Stomach (tissue), 9 donors: ENCODE data around the gene GRK4. TPM values are rescaled to one million over a fixed set of nuclear protein-coding genes. Genes with fewer than 3 reads are reported as not detected.
A peak's percentile ranks its signal among the peaks of the same experiment; 100 is the strongest.
"Not testable (repeated sequence)": the region's sequence is repeated elsewhere in the genome, so short reads cannot be mapped to it uniquely, and the experiment has no call there.

Source experiments
- DNase-seq, 2 donors: peaks; one replicate each; pipeline versions ENCODE4 v3.0.0 to v3.0.0-alpha.2; 2013 to 2019
- H3K27ac ChIP-seq, 5 donors: fragments of 200-600 bp in 4 of 5; sonication (generic) in 4 of 5; one replicate each; pipeline ENCODE4 v1.5.1; 2013 to 2019; ENCODE audit warnings: mild to moderate bottlenecking in 1 of 5, moderate library complexity in 1 of 5
- H3K27me3 ChIP-seq, 3 donors: fragments of 200-600 bp; sonication (generic); one replicate each; pipeline ENCODE4 v1.5.1; 2017 to 2019; ENCODE audit warnings: mixed run types in 1 of 3
- H3K36me3 ChIP-seq, 4 donors: fragments of 200-600 bp; sonication (generic); 1 replicate in 3 of 4; 2 replicates in 1 of 4; pipeline ENCODE4 v1.5.1; 2016 to 2019
- H3K4me1 ChIP-seq, 4 donors: fragments of 200-600 bp; sonication (generic); one replicate each; pipeline ENCODE4 v1.5.1; 2016 to 2019
- H3K4me3 ChIP-seq, 4 donors: fragments of 200-600 bp; sonication (generic) in 3 of 4; one replicate each; pipeline ENCODE4 v1.5.1; 2016 to 2019; ENCODE audit warnings: mild to moderate bottlenecking in 1 of 4
- H3K9me3 ChIP-seq, 4 donors: fragments of 200-600 bp; sonication (generic); one replicate each; pipeline ENCODE4 v1.5.1; 2016 to 2019
- CTCF ChIP-seq, 7 experiments: fragments of 450-650 bp in 4 of 7; fragments of 200-600 bp in 3 of 7; sonication (generic) in 3 of 7; IDR thresholded peaks; one replicate each; pipeline ENCODE4 v1.5.1; 2016 to 2019; ENCODE audit warnings: antibody characterized with exemption in 7 of 7, control low read depth in 2 of 7, mild to moderate bottlenecking in 1 of 7
- EP300 ChIP-seq: sonication (generic); formaldehyde crosslinking; IDR thresholded peaks from one replicate; pipeline ENCODE4 v1.6.1; 2017; ENCODE audit warnings: antibody characterized with exemption
- POLR2A ChIP-seq, 4 donors: fragments of 450-650 bp; IDR thresholded peaks; one replicate each; pipeline ENCODE4 v1.6.1; 2016; ENCODE audit warnings: antibody characterized with exemption in 4 of 4, control low read depth in 2 of 4, mild to moderate bottlenecking in 1 of 4, moderate library complexity in 1 of 4
- POLR2AphosphoS5 ChIP-seq, 3 donors: sonication (generic); formaldehyde crosslinking; IDR thresholded peaks; one replicate each; pipeline ENCODE4 v1.6.1; 2016; ENCODE audit warnings: antibody characterized with exemption in 3 of 3
- WGBS, 5 donors: extraction: QIAGEN DNeasy Blood & Tissue Kit in 3 of 5; methylation state at CpG; one replicate each; pipeline versions ENCODE4 v1.1.5 to v1.1.7; 2013 to 2018; 5-methylcytosine and 5-hydroxymethylcytosine counted together
- intact Hi-C: fragments of 100-400 bp; cut with DNase I; formaldehyde crosslinking; loops from one replicate; pipeline ENCODE4 v1.15.1; 2023; ENCODE audit warnings: low total_unique reads
- polyA plus RNA-seq, 3 donors: library from polyadenylated mRNA; stranded (reverse); fragments of 200-250 nt; gene quantifications; one replicate each; pipeline ENCODE4 v1.2.3, GENCODE V29; 2013
- total RNA-seq, 5 donors: library from RNA; depleted of rRNA; stranded (reverse); fragments of >200 nt; gene quantifications; one replicate each; pipeline versions ENCODE4 v1.1.0 to v1.2.3, GENCODE V29; 2014 to 2016
- donor health status: healthy with polysubstance abuse.
- donor health status: Bipolar disorder and iron deficiency.
- donor health status: healthy.

GRK4 gene
- total and polyA plus RNA-seq, 8 donors, result 0.58 to 11.9 (median 5.1) TPM

GRCh38 chr4:3047464-3048286 lies 84.3 kb downstream of the GRK4 start:
- Histone ChIP-seq H3K27ac (peak overlapping the region in 4 of 5 donors; percentile 9 to 64 (median 41)), H3K27me3 (peaks cover 0 to 3% (median 0%) of the 10 kb centered on the region in 3 donors), H3K4me1 (peaks cover 7 to 24% (median 11%) of the 10 kb centered on the region in 4 donors), H3K9me3 (no peaks in the 10 kb centered on the region), H3K4me3 (peak overlapping the region; percentile 29 to 45 (median 41)), H3K36me3 (no peaks in the 10 kb centered on the region)
- WGBS, 5 donors, result 30 to 43% (median 39%) methylated on average over 19 to 20 of the region's 20 CpGs
- intact Hi-C loops, result no loop called here
- peak; percentile 76 to 82 for DNase-seq
- TF ChIP-seq CTCF (IDR thresholded peaks at IDR 0.05), result peak in 5 of 7 experiments; percentile 38 to 77 (median 62)
- no peak for TF ChIP-seq POLR2AphosphoS5 (IDR thresholded peaks at IDR 0.05)
- TF ChIP-seq POLR2A (IDR thresholded peaks at IDR 0.05), result no peak
- no peak for TF ChIP-seq EP300

- H3K4me1 ChIP-seq, H3K36me3 ChIP-seq, H3K4me3 ChIP-seq, H3K27ac ChIP-seq, H3K27me3 ChIP-seq, intact Hi-C loops, DNase-seq: not testable (repeated sequence)
- WGBS, 5 donors, result 77 to 87% (median 84%) methylated on average over 10 to 12 of the region's 12 CpGs
- H3K9me3 ChIP-seq, result peaks cover 0 to 18% (median 0%) of the 10 kb centered on the region in 4 donors
Observed at GRCh38 chr4:3051141-3051897, 87.9 kb downstream of the GRK4 start.

GRCh38 chr4:3054169-3054759 lies 90.9 kb downstream of the GRK4 start:
- H3K36me3 ChIP-seq, result no peaks in the 10 kb centered on the region
- 90 to 98% (median 98%) methylated on average over 2 of the region's 2 CpGs for WGBS, 5 donors
- no peaks in the 10 kb centered on the region for H3K4me1 ChIP-seq
- TF ChIP-seq POLR2AphosphoS5 (IDR thresholded peaks at IDR 0.05) (no peak), EP300 (no peak), CTCF (IDR thresholded peaks at IDR 0.05) (no peak), POLR2A (IDR thresholded peaks at IDR 0.05) (no peak)
- no peaks in the 10 kb centered on the region for H3K27me3 ChIP-seq
- no peak overlapping the region for H3K27ac ChIP-seq
- peaks cover 0 to 19% (median 0%) of the 10 kb centered on the region in 4 donors for H3K9me3 ChIP-seq
- intact Hi-C loops, result no loop called here
- H3K4me3 ChIP-seq, result no peak overlapping the region
- DNase-seq, result no peak

GRCh38 chr4:3059943-3060342 lies 96.6 kb downstream of the GRK4 start:
- H3K4me3 ChIP-seq, result no peak overlapping the region
- no peaks in the 10 kb centered on the region for H3K4me1 ChIP-seq
- no peak for TF ChIP-seq POLR2A (IDR thresholded peaks at IDR 0.05)
- no peak for TF ChIP-seq POLR2AphosphoS5 (IDR thresholded peaks at IDR 0.05)
- TF ChIP-seq EP300, result no peak
- no peak for TF ChIP-seq CTCF (IDR thresholded peaks at IDR 0.05)
- no peak for DNase-seq
- H3K27me3 ChIP-seq, result no peaks in the 10 kb centered on the region
- intact Hi-C loops, result no loop called here
- peaks cover 0 to 14% (median 0%) of the 10 kb centered on the region in 4 donors for H3K9me3 ChIP-seq
- H3K36me3 ChIP-seq, result no peaks in the 10 kb centered on the region
- H3K27ac ChIP-seq, result no peak overlapping the region
- WGBS, 5 donors, result 80 to 93% (median 91%) methylated on average over 6 of the region's 6 CpGs
